Renal pelvis (tissue), 4 donors: Measurements from ENCODE around the gene KMT2C. TPM values are rescaled to one million over a fixed set of nuclear protein-coding genes. Genes with fewer than 3 reads are reported as not detected.
"Not testable (repeated sequence)": the region's sequence is repeated elsewhere in the genome, so short reads cannot be mapped to it uniquely, and the experiment has no call there.

ENCODE experiments used
- DNase-seq: peaks from one replicate; pipeline ENCODE4 v3.0.0-alpha.2; 2013
- polyA plus RNA-seq, 3 donors: library from polyadenylated mRNA; unstranded; fragments of 120-200 nt; gene quantifications; one replicate each; pipeline ENCODE4 v1.2.1, GENCODE V29; 2013; ENCODE audit not compliant: insufficient read length in 3 of 3

Gene KMT2C
- polyA plus RNA-seq, 3 donors: 36.2 to 46.0 (median 43.2) TPM

DNA sequence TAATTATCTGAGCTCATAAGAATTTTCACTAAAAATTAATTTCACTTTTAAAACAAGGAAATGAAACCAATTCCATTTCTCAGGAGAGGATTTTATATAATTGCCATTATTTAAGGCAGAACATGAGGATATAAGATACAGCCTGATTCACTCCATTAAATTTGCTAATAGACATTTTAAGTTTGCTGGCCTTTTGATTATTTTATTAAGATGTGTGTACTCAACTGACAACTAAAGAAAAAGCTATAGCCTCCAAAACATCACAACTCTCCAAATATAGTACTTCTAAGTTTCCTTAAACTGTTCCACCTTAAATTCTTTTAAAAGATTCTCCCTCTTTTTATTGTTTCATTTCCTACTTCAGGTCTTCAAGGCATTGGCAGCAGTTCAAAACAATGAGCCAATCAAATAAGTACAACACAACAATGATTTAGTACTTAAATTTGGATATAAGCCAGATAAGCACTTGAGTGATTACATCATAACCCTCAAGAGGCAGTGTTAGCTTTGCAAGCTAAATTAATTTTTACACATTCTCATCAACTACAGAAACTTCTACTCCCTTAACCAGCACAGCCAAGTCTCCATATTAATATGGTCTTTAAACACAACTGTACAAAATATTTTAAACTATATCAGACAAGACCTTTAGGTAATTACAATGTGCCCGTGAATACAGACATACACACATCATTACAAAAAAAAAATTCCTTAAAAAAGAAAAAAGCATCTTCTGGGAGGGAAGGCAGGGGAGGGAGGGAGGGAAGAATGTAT lies 121.8 kb downstream of the KMT2C start:
- peak; percentile 66 for DNase-seq

DNA sequence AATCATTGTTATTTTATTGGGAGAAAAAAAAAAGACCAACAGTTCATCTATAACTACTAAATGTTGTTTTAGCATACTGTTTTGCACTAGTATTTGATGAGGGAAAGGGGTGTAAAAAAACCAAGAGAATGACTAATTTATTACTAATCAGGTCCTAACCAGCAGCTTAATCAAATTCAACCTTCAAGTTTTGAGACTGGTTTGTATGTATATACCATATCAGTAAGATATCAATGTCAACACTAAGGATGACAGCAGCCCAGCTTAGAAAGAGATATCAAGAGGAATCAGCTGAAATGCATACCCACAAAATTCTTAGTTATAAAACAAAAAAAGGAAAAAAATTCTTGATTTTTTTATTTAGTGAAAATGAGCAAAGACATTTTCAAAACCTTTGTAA lies 122.6 kb downstream of the KMT2C start:
- no peak for DNase-seq

DNA sequence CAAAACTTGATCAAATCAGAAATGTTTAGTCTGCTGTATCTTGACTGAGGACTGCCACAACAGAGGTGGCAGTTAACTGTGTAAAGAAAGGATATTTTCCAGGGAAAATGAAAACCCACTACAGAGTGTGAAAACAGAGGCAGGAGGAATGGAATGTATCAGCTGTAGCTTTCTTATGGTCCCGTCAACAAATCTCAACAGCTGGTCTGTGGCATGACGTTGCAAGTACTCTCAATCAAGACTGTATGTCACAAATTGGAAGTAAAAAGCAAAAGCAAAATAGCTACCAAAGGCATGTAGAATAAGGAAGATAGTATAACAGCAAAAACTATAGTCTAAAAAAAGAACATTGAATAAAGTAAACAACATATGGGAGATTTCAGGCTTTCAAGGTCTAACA lies 123.5 kb downstream of the KMT2C start:
- peak; percentile 20 for DNase-seq

DNA sequence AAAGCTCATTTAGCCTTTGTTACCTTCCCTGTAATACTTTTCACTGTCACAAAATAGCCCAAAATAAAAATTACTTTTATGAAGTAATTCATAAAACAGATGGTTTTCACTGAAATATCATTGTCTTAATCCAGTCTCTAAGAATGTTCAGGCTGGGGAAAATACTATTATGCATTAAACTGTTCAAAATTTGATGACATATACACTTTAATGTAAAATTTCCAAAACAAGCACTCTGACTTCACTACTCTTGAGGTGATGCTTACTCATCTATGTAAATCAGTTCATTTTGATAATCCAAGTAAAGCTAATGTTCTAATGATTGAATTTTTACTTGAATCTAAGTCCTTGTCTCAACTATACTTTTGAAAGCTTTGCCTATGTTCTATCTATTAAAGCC lies 127.9 kb downstream of the KMT2C start:
- no peak for DNase-seq

DNA sequence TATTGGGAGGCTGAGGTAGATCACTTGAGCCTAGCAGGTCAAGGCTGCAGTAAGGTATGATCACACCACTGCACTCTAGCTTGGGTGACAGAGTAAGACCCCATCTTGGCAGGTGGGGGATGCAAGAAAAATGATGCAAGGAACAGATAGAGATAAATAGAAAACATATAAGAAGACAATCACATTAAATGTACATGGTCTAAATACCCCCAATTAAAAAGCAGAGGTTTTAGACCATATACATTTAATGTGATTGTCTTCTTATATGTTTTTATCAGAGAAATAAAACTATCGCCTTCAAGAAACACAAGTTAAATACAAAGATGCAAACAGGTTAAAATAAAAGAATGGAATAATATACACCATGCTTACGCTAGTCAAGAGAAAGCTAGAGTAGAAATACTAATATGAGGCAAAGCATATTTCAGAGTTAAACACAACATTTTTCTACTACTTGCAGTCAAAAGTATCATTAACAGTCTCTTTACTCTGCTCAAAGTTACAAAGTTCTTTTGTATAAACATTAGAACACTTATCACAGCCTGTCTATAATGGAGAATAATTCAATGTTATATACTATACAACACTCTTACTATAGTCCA lies 136.2 kb downstream of the KMT2C start:
- DNase-seq: not testable (repeated sequence)

DNA sequence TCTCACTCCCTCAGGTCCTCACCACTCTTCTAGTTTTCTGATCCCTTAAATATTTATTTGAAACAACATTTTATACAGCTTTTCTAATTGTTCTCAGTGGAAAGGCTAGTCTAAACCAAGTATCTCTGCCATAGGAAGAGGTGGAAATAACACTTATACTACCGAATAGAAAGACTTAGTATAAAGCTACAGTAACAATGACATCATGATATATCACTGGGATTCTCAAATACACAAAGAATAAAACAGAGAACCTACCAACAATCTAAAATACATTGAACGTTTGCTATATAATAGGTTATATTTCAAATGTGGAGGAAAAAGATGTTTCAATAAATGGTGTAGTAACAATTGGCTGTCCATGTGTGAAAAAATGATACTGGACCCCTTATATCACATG lies 142.9 kb downstream of the KMT2C start:
- no peak for DNase-seq

DNA sequence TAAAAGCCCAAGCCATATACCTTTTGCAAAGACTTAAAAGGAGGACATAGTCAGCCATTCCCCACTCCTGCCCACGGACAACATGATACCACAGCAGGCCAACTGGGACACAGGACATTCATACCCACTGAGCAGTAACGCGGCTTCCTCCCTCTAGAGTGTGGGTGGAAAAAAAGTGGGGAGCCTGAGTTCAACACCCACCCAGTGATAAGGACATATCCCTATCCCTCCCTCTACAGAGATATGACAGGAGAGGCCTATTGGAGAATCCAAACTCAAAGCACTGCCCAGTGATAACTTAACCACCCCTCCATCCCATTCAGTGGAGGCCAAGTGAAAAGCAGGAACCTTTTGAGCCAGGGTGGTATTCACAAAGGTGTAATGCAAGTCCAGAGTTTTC lies 148.8 kb downstream of the KMT2C start:
- DNase-seq: not testable (repeated sequence)

DNA sequence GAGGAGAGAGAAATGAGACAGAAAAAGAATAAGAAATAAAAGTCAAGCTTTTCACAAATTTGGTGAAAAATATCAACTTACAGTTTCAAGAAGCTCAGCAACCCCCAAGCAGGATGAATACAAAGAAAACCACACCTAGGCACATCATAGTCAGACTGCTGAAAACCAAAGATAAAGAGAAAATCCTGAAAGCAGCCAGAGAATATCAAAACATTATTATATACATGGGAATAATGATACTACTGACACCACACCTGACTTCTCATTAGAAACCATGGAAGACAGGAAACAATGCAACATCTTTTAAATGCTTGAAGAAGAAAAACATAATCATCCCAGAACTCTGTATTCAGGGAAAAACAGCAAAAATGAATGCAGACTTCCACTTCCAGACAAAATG lies 149.6 kb downstream of the KMT2C start:
- DNase-seq: not testable (repeated sequence)

DNA sequence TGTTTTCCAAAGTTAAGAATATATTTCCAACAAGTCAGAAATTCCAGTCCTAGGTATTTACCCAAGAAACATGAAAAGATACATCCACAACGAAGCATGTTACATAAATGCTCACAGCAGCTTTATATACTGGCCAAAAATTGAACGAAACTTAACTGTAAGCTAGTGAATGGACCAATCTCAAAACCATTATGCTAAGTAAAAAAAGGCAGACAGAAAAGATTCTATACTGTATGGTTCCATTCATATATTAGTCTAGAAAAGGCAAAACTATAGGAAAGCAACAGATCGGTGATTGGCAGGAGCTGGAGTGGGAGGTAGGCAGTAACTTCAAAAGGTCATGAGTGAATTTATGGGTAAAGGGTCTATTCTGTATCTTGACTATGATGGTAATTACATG lies 150.8 kb downstream of the KMT2C start:
- DNase-seq: not testable (repeated sequence)

DNA sequence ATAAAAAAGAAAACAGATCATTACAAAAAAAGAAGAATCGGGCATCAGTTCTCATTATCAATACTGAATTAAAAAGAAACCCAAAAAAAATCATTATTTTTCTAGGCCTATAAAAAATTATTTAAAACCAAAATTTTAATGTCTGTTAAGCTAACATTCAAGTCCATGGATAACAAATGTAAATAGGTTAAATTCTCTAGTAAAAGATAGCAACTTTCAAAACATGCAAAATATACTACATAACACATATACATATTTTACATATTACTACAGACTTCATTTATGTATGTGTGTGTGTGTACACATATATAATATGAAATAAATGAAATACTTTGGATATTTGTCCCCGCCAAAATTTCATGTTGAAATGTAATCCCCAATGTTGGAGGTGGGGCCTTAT lies 158.1 kb downstream of the KMT2C start:
- not testable (repeated sequence) for DNase-seq

DNA sequence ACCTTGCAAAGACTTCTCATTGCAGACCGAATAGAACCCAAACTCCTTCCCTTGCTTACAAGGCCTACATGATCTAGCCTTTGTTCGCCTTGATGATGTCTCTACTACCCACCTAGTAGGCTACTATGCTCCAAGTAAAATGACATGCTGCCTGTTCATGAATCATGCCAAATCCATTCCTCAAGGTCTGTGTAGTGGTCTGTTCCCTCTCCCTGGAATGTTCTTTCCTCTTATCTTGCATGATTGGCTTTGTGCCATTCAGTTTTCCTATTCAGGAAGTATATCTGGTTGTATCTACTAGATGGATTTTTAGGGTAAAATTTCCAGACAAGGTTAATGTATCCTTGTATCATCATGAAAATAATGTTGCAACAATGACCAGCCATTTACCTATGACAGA lies 165.4 kb downstream of the KMT2C start:
- DNase-seq: not testable (repeated sequence)

DNA sequence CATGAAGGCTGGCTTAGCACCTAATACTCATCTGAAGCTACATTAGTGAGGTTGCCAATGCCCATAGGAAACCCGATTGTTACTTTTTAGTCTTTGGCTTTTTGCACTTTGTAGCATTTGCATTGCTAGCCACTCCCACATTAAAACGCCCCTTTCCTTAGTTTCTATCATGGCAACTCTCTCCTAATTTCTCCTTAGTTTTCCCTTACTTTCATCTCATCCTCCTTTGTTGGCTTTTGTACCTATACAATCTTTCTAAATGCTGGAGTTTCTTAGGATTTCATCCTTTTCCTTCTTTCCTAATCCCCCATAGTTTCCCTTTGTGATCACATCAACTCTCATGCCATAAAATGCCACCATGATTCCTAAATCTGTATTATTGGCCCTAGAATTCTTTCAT lies 168.9 kb downstream of the KMT2C start:
- not testable (repeated sequence) for DNase-seq

DNA sequence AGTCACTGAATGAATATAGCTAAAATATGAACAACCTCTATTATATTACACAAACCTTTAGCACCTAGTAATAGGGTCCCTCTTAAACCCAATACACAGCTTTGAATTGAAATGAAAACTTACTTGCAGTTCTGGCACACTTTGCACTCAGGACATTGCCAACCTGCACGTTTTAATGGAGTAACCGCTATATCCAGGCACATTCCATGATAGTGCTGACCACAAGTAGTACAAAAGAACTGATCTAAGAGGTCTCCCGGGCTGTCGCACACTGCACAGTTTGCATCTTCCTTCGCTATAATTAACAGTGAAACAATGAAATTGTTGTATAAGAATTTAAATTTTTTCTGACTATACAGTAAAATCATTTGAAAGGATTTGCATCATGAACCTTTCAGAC lies 170.9 kb downstream of the KMT2C start:
- DNase-seq: not testable (repeated sequence)

DNA sequence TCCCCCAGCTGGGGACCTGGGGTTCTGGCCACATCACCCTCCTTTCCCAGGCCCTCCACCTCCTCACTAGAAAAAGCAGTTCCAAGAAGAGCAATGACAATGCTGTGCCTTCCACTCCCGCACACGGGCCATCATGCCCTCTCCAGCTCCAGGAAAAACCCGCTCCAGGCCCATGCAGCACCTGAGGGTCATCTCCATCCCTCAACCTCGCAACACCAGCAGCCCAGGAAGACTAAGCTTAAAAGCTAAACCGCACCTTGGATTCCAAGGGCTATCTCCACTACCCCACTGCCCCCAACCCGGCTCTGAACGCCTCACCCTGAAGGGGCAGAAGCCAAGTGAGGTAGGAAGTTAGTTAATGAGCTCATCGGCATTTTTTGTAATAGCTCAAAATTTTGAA lies 173.7 kb downstream of the KMT2C start:
- DNase-seq: not testable (repeated sequence)

DNA sequence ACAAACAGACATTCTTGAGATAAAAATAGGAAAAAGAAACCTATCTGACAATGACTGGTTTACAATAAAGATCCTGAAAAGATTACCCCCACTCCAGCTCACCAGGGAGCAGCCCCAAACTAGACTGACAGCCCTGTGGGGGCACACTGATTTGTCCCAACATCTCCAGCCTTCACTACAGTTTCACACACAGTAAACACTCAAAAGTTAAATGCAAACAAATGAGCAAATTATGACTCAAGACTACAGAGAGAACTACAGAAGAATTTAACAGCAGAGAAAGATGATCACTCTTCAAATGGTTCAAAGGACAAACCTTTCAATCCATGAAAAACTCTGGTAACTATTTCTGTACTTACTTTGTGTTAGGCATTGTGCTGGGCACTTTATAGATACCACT lies 176.2 kb downstream of the KMT2C start:
- DNase-seq: not testable (repeated sequence)

DNA sequence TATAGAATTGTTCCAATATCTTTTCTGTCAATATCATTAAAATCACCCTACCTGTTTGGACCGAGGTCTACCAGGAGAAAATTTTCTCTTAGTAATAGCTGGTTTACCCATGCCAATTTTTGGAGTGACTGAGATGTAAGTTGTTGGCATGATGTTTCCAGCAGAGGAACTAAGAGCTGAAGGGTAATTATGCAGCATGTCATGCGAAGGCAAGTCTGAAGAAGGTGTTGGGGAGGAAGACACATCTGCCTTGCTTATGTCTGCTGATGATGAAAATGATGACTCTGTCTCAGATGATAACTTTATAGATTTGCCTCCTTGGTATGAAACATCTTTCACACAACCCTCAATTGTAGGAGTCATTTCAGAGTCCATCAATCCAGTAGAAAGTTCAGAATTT lies 188.0 kb downstream of the KMT2C start:
- not testable (repeated sequence) for DNase-seq

DNA sequence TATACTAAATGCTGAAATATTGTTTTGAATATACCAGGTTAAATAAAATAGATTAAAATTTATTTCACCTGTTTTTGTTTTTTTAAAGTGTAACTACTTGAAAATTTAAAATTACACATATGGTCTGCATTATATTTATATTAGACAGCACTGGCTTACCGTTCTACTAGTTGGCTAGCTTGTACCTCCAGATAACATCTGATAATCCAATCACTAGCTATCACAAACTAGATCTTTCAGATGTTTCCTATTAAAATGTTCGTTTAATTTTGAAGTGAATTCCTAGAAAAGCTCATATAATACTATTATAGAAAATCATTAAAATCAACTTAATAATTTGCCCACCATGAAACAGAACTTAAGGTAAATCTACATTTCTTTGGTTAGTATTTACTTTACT lies 190.4 kb downstream of the KMT2C start:
- DNase-seq: not testable (repeated sequence)

DNA sequence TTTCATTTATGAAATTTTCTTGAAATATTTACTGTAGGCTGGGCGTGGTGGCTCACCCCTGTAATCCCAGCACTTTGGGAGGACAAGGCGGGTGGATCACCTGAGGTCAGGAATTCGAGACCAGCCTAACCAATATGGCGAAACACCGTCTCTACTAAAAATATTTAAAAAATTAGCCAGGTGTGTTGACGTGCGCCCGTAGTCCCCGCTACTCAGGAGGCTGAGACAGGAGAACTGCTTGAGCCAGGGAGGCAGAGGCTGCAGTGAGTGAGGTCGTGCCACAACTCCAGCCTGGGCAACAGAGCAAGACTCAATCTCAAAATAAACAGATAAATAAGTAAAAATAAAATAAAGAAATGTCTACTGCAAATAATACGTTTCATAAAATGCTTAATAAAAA lies 192.3 kb downstream of the KMT2C start:
- not testable (repeated sequence) for DNase-seq

DNA sequence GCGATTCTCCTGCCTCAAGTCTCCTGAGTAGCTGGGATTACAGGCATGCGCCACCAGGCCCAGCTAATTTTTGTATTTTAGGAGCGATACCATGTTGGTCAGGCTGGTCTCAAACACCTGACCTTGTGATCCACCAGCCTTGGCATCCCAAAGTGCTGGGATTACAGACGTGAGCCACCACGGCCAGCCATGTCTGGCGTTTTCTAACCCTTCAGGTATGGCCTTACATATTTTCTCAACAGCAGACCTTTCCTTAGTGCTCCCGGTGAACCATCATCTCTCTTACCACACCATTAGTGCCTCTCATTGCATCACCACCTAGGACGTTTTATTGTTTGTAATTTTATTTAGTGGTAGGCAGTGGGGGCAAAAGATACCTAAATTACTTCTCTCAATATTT lies 194.5 kb downstream of the KMT2C start:
- DNase-seq: not testable (repeated sequence)

DNA sequence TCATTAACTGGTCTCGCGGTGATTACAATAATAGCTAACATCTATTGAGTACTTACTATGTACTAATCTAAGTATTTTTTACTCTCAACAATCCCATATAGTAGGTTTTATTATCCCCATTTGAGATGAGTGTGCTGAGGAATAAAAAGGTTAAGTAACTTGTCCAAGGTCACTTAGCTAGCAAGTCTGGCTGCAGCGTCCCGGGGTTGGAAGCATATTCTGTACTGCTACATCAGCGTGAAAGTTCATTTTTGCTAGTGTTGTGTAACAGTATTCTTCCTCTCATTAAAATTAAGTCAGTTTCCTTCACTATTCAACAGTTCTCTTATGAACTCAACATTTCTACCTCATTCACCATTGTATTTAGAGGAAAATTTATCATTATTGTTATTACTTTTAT lies 199.5 kb downstream of the KMT2C start:
- DNase-seq: not testable (repeated sequence)

DNA sequence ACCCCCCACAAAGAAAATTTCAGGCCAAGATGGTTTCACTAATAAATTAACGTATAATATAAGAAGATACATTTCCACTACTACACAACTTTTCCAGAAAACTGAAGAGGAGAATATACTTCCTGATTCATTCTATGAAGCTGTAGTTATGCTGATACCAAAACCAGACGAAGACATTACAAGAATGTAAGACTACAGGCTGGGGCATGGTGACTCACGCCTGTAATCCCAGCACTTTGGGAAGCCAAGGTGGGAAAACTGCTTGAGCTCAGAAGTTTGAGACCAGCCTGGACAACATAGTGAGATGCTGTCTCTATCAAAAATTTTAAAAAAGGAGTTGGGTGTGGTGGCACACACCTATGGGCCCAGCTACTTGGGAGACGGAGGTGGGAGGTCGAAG lies 201.4 kb downstream of the KMT2C start:
- DNase-seq: not testable (repeated sequence)

DNA sequence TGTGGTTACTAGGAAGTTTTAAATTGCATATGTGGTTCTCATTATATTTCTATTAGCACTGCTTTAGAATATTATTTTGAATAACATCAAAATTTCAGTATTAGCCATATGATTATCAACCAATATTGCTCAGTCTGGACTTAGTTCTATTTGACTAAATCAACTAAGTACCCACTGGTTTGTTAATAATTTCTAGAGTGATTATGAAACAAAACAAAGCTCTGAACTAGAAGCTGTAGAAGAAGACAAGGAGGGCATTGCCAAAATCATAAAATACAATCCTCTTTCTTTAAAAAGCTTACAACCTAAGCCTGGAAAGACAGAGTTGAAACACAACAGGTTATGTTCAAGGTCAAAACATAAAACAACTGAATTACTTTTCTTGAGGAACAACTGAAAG lies 204.7 kb downstream of the KMT2C start:
- DNase-seq: no peak

DNA sequence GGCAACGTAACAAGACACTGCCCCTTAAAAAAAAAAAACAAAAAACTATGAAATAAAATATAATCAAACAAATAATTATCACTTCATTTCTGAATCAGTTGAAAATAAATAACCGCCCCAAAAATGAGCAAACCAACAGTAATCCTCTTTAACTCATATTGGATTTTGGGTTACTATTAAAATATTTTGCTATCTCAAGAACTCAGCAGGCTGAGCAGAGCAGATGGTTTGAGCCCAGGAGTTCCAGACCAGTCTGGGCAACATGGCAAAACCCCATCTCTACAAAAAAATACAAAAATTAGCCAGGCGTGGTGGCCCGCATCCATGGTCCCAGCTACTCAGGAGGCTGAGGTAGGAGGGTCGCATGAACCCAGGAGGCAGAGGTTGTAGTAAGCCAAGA lies 216.2 kb downstream of the KMT2C start:
- DNase-seq: not testable (repeated sequence)

DNA sequence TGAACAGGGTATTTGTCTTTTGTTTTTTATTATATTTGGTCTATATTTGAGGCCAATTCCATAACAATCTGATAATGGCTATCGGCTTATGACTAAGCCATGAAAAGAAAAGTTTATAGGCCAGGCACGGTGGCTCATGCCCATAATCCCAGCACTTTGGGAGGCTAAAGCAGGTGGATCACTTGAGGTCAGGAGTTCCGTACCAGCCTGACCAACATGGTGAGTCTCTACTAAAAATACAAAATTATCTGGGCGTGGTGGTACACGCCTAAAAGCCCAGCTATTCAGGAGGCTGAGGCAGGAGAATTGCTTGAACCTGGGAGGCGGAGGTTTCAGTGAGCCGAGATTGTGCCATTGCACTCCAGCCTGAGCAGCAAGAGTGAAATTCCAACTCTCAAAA lies 227.0 kb downstream of the KMT2C start:
- DNase-seq: not testable (repeated sequence)
